Cerebellar nuclear complex (tissue), 1 donor: Measurements from ENCODE around the gene NECAP2.

Experiments used
- DNase-seq, 2 experiments: peaks; one replicate each; lab custom pipeline; 2025; lab: John Stamatoyannopoulos, UW

NECAP2 gene, protein sequence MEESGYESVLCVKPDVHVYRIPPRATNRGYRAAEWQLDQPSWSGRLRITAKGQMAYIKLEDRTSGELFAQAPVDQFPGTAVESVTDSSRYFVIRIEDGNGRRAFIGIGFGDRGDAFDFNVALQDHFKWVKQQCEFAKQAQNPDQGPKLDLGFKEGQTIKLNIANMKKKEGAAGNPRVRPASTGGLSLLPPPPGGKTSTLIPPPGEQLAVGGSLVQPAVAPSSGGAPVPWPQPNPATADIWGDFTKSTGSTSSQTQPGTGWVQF

DNA sequence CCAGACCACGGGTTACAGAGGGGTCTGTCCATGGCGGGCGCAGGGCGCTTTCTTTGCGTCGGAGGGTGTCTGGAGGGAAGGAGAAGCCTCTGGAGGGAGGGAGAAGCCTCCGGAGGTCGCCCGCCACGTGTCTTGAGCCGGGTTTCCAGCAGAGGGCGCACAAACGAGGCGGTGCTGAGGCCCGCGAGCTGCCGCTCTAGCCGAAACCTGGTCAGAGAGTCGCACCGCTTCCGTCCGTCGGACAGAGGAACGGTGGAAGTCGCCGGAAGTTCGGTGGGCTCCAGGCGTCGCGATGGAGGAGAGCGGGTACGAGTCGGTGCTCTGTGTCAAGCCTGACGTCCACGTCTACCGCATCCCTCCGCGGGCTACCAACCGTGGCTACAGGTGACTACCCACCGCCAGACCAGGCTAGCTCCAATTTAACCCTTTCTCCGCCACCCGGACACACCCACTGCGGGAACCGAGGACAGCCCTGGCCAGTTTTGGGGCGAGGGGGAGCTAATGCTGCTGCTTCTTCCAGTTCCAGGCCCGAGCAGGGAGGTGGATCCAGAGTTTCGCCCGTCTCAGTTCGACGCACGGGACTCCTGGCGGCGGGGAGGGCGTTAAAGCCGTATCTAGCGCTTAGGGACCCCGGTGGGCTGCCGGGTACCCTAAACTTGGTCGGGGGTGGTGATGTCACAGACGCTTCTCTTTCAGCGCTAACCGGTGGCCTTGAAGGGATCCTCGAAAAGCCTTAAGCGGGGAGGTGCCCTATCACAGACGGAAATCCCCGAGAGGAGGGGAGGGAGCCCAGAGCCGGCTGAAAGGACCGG lies at the start of gene NECAP2:
Gene NECAP2, plus strand, starts transcription at position 255 of the 812 bp plus-strand sequence. Its CDS starts 38 bp downstream, at position 293.
- DNase-seq, result peak in 1 of 2 experiments; percentile 84

DNA sequence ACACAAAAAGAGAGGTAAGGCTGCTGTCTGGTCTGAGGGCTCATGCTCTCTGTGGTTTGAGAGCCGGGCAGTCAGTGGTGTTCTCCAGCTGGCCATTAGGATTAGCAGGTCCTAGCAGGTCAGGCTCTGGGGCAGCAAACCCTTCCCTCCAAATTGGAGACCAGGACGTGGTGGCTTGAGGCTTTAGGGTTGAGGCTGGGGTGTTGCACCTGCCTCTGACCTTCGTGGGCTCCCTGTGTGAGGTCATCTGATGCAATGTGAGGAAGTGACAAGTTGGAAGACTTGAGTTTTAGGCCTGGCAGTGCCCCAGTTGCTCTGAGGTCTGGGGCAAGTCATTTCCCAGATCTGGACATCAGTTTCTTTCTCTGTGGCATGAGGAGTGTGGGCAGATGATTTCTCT lies 49.1 kb upstream of the NECAP2 start:
- DNase-seq, result no peak

DNA sequence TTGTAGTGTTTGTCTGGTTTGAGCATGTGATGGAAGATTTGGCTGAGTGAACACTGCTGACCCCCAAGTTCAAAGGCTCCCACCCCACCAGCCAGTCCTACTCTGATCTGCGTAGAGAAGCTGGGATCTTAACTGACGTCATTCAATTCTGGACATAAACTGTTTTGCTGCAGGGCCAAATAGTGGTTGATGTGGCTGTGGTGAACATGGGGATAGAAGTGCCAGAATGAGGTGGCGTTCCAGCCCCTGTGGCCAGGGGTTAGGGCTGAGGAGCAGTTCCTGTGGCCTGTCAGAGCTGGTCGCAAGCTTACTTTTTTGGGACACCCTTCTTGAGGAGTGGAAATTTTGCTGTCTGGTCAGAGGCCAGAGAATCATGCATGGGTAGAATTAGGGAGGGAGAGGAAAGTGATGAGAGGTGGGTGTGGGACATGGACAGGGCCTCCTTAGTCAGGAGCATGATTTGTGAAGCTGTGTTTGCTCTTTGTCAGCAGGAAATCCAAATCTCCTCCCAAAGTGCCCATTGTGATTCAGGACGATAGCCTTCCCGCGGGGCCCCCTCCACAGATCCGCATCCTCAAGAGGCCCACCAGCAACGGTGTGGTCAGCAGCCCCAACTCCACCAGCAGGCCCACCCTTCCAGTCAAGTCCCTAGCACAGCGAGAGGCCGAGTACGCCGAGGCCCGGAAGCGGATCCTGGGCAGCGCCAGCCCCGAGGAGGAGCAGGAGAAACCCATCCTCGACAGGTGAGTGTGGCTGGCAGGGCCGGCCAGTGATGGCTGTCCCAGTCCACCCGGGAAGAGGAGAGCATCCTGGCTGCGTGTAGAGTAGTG lies 47.6 kb upstream of the NECAP2 start:
- DNase-seq, result no peak

DNA sequence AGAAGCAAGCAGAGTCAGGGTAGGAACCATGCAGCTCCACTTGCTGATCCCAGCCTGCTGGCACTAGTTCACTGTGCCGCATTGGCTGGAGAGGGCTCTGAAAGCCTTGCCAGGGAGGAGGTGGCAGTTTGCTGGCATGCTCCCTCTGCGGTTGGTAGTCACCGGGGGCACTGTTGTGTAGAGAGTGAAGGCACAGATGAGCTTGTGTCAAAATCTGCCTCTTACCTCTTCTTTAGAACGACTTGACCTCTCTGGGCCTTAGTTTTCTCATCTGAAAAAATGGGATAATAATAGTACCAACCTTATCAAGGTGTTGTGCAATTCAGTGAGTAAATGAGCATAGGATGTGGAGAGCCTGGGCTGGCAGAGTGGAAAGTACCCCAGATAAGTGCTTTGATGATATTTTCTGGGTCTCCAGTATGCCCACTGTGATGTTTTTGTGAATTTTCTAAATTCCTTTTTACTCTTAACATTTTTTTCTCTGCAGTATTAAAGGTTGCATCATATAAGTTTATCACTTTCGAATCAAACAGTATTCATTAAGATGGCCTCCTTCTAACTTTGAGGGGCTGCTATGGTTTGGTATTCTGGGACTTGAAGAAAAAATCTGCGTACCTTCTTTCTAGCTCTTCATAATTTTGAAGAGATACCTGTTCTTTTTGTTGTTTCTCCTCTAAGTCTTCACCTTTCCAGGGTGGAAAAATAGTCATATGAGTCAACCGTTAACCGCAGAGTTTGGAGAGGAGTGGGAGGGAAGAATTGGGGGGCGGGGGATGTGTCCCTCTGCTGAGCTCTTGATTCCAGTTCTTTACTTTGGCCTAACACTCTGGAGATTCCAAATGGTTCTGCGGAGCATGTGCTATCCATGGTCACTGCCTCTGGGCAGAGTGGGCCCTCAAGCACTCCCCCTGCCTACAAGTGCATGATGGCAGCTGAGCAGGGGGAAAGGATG lies 46.7 kb upstream of the NECAP2 start:
- peak; percentile 40 to 81 for DNase-seq

DNA sequence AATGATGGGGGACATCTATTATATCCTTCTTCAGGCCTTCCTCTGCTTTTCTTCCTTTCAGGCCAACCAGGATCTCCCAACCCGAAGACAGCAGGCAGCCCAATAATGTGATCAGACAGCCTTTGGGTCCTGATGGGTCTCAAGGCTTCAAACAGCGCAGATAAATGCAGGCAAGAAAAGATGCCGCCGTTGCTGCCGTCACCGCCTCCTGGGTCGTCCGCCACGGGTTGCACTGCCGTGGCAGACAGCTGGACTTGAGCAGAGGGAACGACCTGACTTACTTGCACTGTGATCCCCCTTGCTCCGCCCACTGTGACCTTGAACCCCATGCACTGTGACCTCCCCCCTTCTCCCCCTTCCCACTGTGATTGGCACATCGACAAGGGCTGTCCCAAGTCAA lies 45.5 kb upstream of the NECAP2 start:
- no peak for DNase-seq

DNA sequence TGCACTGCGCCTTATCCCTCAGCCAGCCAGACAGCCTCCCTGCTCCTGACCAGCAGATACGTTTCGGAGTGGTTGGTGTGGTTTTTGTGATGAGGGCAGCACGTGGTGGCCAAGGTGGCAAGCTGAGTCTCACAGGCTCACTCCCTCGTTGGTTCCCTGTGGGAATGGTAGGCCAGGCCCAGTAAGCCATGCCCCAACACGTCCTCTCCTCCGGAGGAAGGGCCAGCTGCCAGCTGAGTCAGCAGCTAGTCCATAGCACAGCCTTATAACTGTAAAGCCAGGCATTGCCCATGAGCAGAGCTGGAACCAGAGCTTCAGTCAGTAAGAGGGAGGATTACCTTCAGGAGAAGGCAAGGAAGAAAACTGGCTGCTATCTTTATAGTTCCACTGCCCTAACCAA lies 43.9 kb upstream of the NECAP2 start:
- DNase-seq, result no peak

DNA sequence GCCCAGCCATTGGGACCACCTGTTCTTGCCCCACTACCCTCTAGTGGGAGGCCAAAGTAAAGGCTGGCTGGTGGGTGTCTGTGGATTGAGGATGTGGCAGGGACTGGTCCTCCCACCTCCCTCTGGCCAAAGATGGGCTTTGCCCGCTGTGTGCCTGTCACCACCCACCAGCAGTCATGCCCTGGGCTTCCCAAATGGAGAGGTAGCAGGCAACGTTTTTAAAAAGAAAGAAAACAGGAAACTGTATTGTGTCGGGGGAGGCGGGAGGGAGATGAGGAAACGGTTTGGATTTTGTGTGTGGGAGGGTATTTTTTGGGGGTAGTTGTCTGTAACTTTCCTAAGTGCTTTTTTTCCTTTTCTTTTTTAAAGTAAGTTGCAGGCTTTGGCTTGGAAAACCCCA lies 43.4 kb upstream of the NECAP2 start:
- DNase-seq, result no peak

DNA sequence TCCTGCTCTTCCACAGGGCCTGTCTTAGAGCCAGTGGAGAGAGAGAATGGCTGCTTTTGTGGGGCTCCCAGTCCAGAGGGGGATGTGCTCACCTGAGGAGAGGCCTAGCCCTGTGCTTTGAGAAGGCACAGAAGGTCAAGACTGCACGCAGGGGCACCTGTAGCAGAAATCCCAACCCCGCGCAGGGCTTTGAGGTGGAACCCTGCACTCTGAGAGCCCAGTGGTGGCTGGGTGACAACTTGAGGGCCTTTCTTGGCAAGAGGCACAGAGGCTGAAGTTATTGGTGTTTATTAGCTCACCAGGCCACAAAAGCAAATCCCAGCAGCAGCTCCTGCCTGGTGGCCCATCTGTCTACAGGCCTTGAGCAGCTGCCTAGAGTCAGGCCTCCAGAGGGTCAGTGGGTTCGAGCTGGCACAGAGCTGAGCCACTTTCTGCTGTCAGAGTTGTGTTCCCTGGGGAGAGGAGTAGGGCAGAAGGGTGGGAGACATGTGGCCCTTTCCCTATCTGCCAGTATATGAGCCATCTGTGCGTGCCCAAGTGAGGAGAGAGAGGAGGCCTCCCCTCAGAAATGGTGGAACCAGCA lies 42.1 kb upstream of the NECAP2 start:
- DNase-seq, result no peak

DNA sequence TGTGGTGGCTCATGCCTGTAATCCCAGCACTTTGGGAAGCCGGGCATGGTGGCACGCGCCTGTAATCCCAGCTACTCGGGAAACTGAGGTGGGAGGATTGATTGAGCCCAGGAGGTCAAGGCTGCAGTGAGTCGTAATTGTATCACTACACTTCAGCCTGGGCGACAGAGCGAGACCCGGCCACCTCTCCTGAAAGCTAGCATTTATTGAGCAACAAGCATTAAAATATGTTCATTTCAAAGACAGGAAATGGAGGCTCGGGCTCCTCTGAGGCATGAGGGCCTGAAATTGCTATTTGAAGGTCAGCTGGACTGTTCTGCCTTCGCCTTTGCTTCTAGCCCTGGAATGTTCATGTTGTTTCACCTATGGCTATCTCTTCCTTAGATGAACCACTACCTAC lies 37.8 kb upstream of the NECAP2 start:
- DNase-seq, result no peak

DNA sequence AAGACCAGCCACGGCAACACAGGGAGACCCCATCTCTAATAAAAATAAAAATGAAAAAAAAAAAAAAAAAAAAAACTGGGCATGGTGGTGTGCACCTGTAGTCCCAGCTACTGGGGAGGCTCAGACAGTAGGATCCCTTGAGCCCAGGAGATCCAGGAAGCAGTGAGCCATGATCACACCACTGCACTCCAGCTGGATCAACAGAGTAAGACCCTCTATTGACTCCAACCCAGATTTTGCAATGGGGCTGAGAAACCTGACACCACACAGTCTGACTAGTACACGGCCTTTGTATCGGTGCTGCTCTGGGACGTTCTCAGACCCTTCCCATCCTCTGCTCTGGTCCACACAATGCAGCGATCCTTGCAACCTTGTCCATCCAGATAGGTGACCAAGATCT lies 35.1 kb upstream of the NECAP2 start:
- no peak for DNase-seq

DNA sequence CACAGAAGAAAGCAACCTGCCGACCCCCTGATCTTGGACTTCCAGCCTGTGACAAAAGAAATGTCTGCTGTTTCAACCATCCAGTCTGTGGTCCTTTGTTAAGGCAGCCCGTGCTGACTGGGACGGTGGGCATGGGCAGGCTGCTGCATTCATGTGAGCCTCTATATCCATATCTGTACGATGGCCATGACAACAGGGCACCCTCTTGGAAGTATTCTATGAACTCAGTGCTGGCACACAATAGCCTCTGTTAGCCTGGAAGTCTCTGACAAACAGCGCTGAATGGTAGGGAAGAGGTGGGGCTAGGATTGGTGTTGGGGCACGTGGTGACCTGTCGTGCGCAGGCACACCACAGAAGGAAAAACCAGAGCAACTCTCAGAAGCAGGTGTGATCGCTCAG lies 33.7 kb upstream of the NECAP2 start:
- no peak for DNase-seq

DNA sequence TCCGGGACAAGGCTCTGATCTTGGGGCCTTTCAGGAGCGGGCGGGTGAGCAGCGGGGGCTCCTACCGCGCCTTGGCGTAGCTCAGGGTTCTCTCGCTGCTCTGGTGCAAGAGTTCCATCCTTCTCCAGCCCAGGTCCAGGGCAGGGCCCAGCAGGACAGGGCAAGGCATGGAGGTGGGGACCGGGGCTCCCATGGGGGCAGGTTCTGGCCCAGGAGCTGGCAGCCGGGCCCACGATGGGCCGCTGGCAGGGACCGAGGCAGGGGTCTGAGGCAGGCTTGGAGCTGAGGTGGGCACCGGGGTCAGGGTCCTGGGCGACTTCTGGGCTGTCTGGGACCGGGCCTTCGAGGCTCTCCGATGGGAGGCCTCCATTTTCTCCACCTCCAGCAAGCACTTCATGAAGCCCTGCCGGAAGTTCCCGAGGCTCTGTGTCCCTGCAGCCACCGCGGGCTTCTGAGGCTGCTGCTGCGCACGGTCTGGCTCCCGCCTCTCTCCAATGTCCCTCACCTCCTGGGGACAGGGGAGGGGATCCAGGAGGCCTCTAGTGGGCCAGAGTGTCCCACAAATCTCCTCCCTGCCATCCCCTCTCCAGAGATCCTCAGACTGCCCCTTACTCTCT lies 30.9 kb upstream of the NECAP2 start:
- DNase-seq, result no peak

DNA sequence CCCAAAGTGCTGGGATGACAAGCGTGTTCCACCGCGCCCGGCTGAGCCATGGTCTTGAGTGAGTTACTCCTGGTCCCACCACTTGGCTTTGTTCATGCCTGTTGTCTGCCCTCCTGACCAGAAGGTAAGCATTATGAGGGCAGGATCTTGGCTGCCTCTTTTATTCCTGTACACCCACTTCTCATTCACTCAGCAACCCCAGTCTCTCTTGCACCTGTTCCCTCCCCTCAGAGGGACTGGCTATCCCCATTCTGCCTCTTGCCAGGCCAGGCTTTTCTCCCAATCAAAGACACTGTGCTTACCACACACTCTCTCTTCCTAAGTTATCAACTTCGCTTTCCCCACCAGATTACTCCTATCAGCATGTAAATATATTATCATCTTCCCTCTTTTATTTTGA lies 29.7 kb upstream of the NECAP2 start:
- DNase-seq, result no peak

DNA sequence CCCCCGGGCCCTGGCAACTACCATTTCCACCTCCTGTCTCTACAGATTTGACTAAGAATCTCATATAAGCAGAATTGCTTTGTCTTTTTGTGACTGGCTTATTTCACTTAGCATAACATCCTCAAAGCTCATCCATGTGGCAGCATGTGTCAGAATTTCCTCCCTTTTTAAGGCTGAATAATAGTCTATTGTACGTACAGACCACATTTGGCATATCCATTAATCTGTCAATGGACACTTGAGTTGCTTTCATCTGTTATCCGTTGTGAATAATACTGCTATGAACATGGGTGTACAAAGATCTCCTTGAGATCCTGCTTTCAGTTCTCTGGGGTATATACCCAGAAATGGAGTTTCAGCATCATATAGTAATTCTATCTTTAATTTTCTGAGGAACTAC lies 27.3 kb upstream of the NECAP2 start:
- DNase-seq, result no peak

DNA sequence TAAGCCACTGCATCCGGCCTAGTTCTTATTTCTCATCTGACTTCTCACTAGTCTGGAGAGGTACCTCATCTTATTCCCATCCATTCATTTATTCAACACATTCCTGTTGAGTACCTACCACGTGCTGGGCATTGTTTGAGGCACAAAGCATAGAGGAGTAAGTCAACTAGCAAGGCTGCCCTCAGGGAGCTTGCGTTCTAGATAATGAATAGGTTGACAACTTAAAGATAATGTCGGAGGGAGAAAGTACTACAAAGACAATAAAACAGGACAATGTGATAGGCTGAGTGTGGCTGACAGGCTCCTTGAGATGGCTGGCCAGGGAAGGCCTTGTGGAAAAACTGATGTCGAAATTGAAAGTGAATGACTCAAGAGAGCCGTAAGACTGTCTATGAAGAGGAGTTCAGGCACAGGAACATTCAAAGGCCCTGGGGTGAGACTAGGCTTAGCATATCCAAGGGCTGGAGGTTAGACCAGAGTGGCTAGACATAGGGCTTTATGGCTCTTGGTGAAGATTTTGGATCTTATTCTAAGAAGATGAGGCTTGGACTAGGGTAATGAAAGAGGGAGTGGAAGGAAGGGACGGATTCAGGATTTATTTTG lies 21.6 kb upstream of the NECAP2 start:
- no peak for DNase-seq

DNA sequence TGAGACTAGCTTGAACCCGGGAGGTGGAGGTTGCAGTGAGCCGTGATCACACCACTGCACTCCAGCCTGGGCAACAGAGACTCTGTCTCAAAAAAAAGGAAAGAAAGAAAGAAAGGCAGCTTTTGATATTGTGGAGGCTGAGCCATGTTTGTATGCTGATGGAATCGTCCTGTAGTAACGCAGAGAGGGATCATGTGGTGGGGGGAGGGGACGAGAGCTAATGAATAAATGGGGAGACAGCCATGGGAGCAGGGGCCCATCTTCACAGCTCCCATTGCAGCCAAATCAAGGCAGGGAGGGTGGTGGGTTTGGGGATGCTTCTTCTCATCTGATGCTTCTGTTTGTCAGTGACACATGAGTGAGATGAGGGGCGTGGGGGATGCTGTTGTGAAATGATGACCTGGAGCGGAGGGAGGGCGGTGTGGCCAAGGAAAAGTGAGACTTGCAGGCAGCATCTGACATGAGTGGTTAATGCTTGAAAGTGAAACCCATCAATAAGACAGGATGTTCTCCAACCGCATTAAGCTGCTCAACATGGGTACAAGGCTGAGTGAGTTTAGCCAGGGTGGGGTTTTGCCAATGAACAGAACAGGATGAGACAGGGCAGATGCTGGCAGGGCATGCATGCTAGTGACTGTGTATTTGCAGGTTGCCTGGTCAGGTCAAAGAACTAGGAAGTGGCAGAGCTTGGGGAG lies 20.0 kb upstream of the NECAP2 start:
- DNase-seq, result no peak

DNA sequence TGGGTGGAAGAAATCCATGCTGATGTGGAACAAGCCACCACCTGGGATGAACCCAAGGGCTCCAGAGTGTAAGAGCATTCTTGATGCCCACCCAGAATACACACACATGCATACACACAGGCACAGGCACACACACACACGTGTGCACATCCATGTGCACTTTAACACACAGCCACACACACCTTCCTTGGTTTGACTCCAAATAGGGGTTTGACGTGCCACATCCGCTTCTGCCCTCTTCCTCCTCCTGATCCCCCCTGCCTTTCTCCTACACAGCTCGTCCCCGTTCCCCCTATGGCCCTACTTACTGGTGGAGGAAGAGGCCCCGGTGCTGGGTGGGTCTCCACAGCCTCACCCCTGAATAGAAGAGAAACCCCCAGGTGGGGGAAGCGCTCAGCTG lies 19.3 kb upstream of the NECAP2 start:
- no peak for DNase-seq

DNA sequence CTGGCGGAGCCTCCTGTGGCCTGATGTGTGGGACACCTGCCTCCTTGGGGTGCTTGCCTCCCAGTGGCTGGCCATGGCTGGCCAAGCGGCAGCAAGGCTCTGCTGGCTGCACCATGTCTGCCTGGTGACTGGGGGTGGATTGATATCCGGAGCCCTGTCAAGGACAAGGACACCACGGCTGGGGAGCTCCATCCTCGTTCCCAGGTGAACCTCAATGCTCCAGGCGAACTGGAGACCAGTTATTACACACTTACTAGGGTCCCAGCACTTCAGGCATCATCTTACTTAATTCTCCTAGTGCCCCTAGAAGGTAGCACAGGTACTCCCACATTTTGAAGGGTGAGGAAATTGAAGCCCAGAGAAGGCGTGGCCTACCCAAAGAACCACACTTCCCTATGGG lies 18.5 kb upstream of the NECAP2 start:
- no peak for DNase-seq

DNA sequence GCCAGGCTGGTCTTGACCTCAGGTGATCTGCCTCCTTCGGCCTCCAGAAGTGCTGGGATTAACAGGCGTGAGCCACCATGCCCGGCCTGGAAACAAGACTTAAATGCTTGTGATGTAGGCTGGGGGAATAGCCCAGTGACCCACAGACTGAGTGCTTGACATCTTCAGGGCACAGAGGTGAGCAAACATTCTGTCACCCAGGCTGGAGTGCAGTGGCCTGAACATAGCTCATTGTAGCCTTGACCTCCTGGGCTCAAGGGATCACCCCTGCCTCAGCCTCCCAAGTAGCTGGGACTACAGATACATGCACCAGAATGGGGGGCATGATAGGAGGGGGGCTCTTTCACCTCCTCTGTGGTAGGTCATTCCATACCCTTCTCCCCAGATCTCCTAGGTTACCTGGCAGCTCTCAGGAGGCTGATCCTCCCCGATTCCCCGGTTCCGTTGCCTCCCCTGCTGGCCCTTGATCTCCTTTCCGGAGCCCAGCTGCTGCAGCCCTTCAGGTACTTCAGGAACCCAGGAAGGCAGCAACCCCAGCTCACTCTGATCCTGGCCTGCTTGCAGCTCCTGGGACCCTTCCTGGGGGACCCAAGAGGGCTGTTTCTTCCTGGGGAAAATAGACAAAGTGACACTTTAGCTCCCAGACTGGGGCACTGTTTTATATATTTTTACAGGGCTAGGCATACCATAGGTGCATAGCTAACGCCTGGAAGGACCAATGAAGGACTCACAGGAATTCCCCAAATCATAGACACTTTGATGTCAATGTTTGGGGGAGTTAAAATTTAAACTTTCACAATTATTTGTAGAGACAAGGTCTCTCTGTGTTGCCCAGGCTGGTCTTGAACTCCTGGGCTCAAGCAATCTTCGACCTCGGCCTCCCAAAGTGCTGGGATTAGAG lies 15.1 kb upstream of the NECAP2 start:
- DNase-seq, result no peak
